GM18520 (cell line): ENCODE data around the gene RPS25.
"Not testable (repeated sequence)": the region's sequence is repeated elsewhere in the genome, so short reads cannot be mapped to it uniquely, and the experiment has no call there.

Experiments
- ATAC-seq: cut with Tn5 transposase; IDR thresholded peaks from one replicate; pipeline ENCODE4 v1.9.1; 2021; ENCODE audit not compliant: unreplicated experiment

RPS25 gene

GRCh38 chr11:119041821-119042514 lies 23.8 kb upstream of the RPS25 start:
- no peak for ATAC-seq

DNA sequence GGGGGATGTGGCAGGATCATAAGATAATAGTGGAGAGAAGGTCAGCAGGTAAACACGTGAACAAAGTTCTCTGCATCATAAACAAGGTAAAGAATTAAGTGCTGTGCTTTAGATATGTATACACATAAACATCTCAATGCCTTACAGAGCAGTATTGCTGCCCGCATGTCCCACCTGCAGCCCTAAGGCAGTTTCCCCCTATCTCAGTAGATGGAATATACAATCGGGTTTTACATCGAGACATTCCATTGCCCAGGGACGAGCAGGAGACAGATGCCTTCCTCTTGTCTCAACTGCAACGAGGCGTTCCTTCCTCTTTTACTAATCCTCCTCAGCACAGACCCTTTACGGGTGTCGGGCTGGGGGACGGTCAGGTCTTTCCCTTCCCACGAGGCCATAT lies 21.3 kb upstream of the RPS25 start:
- ATAC-seq: not testable (repeated sequence)

DNA sequence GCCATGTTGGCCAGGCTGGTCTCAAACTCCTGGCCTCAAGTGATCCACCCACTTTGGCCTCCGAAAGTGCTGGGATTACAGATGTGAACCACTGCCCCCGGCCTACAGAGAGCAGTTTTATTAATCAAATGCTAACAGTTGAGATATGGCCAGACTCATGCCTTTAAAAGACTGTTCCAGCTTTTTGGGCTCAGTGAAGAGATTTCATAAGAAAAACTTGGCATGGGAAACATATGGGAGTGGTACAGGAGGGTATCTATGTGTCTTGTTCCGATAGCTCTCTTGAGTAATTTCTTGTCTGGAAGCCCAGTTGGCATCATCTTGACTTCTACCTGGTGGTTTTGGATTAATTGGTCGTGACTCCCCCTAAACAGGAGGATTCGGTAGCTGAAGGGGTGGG lies 20.7 kb upstream of the RPS25 start:
- ATAC-seq: no peak

GRCh38 chr11:119034813-119035212 lies 16.7 kb upstream of the RPS25 start:
- no peak for ATAC-seq

GRCh38 chr11:119033421-119033820 lies 15.3 kb upstream of the RPS25 start:
- not testable (repeated sequence) for ATAC-seq

DNA sequence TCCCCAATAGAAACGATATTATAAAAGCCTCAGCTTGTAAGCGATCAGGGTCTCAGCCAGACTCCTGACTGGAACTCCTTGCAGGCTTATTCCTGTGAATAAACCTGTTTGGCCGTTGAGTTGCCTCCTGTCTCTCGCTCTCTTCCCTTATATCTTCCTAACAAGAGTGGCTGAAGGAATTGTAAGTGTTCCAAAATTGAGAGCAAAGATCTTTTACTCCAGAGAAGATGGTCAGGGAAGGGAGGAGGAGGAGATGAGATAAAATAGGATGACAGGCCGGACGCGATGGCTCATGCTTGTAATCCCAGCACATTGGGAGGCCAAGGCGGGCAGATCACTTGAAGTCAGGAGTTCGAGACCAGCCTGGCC lies 13.8 kb upstream of the RPS25 start:
- ATAC-seq: no peak

- ATAC-seq: peak; percentile 90
Observed at GRCh38 chr11:119030329-119031047, 12.3 kb upstream of the RPS25 start, which contains the start of gene SLC37A4. TSS of gene SLC37A4 (minus strand) at chr11:119030877.

DNA sequence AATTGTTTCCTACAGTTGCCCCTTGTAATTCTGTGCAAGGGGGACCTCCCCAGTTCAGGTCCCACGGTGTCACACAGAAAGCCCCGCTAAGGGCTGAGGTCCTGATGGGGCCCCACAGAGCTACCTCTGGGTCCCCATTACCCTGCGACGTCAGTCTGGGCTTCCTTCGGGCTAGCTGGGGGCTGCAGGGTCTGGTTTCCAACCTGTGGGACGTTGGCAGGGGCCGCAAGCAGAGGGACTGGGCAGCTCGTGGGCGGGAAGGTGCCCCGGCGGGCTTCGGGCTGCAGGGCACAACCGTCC lies 11.8 kb upstream of the RPS25 start:
- no peak for ATAC-seq

DNA sequence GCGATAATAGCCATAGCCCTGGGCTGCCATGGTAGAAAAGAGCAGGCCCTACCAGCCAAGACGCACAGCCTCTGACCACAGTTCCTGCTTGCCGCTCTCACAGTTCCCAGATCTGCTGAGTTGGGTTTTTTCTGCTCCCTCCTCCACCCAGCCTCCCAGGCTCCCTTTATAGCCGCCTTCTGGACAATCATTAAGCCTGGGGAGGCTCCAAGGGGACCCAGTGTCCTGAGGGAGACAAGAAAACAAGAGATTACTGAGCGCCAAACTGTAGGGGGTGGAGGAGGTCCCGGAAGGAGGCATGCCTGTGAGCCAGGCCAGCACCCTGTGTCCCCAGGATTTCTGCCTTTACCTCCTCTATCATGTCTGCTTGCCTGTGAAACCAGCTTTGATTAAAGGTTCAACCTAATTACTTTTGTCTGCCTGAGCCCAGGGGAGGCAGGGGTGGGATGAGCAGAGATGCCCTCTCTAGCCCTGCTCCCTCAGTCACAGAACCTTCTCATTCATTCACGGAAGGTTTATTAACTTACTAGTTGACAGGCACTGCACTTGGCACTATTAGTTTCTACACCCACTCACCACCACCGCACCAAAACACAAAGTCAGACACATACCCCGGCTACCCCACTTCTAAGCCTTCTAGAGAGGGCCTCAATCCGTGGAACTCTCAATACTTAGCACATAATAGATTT lies 11.3 kb upstream of the RPS25 start:
- ATAC-seq: no peak

DNA sequence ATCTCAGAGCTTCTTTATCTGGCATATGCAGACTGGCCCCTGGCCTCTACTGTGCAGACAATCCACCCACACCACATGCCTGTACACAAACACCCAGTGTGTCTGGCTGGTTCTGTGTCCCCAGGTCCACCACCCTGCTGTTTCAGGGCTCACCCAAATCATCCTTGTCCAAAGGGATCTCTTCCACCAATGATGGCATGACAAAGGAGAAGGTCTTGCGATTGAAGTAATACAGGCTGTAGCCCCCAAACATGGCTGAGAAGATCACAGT lies 10.9 kb upstream of the RPS25 start:
- no peak for ATAC-seq

GRCh38 chr11:119028346-119029068 lies 10.4 kb upstream of the RPS25 start:
- no peak for ATAC-seq

- no peak for ATAC-seq
Observed at GRCh38 chr11:119027561-119028345, 9.6 kb upstream of the RPS25 start.

GRCh38 chr11:119026970-119027369 lies 8.8 kb upstream of the RPS25 start:
- ATAC-seq: no peak

DNA sequence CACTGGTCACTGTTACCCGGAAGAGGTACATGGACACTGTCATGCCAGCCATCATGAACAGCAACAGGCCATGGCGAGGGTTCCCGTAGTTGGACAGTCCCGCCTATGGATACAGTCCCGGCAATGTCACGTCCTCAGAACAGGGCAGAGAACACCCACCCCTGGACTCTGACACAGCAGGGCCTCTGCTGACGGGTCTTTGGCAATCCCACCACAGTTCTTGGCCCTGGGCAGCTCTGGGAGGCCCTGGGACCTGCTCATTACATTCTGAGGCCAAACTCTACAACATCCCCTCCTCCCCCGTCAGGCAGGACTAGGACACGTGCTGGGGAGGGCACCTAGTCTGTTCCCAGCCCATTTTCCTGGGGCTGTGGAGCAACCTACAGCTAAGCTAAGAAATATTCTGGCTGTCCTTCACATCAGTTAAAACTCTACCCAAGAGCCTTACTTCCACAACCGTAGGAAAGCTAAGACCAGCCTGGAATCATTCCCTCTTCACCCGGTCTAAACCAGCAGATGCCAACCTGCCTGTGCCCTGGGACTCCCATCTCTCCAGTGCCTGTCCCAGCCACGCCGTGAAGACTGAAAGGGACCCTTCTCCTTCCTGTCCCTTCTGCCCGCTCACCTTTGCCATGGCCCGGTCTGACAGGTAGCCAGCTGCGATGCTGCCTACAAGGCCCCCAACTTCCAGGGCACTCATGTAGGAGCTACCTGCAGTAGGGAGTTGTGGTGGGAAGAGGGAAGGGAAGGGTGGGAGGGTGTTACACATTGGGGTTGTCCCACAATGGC lies 8.0 kb upstream of the RPS25 start:
- ATAC-seq: no peak

DNA sequence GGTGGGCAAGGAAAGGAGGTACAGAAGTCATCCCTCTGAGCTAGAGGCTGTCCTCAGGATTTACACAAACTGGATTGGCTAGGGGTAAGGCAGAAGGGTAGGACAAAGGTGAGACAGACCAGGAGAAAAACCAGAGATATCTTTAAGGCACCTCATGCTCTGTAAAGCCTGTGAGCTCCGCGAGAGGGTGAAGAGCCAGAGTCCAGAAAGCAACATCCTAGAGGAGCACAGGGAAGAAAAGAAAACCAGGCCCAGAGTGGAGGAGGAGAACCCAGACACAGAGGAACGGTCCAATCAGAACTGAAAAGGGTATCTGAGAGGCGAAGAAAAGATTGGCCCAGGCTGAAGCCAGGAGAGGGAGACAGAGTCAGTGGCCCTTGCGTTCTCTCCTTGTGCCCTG lies 7.4 kb upstream of the RPS25 start:
- no peak for ATAC-seq

DNA sequence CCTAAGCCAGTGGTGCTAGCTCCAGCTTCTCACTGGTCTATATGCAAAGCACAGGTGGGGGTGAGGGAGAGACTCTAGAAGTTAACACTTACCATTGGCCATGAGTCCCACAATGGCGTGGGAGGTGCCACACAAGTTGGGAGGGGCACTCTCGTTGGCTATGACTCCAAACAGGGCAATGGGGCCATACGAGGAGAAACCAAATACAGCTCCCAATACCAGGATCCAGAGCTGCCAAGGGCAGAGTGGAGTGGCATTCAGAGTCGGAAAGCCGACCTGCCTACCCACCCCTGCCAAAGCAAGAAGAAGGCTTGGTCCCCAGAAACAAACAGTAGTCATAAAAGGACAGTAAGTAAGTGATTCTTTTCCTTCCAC lies 6.9 kb upstream of the RPS25 start:
- ATAC-seq: no peak

- no peak for ATAC-seq
Observed at GRCh38 chr11:119024430-119025098, 6.4 kb upstream of the RPS25 start.

DNA sequence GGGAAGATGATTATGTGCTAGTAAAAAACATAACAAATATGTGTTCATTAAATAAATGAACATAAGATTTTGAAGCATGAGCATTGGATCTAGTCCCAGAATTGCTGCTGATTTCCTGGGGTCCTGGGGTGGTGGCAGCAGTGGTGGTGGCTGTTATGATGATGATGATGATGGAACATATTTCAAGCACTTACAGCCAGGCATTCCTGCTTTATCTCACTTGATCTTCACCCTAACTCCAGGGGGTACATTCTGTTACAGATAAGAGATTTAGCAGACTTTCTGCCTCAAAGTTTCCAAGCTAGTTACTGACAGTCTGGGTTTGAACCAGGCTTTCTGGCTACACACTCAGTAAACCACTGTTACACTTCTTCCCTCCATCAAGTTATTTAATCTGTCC lies 5.6 kb upstream of the RPS25 start:
- no peak for ATAC-seq

DNA sequence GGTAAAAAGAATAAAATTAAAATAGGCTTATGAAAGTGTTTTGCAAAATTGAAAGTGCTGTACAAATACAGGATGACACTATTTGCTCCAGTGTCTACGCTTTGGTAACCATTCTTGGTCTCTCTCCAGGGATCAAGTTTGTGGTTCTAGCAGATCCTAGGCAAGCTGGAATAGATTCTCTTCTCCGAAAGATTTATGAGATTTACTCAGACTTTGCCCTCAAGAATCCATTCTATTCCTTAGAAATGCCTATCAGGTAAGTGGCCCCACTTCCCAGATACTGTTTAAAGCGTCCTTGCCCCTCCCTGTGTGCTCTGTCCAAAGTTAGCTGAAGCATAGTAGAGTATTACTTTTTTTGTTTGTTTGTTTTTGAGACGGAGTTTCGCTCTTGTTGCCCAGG lies 3.5 kb upstream of the RPS25 start:
- ATAC-seq: no peak

DNA sequence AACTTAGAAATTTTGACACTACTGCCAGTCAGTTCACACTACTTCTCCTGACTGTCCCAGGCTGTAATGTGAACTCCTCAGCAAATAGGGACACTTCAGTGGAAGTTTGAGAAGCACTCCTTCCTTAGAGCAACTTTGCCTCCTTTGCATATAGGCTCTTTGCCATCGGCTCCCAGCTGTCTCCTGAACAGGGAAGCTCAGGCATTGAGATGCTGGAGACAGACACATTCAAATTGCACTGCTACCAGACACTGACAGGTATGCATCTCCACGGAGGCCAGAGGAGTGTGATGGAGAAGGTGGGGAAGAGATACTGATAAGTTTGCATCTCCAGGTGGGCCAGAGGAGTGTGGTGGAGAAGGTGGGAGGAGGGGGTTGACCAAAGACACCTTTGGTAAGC lies 1.9 kb upstream of the RPS25 start:
- ATAC-seq: no peak
